ENCODE results near the gene KCNK17.

Gene KCNK17

DNA sequence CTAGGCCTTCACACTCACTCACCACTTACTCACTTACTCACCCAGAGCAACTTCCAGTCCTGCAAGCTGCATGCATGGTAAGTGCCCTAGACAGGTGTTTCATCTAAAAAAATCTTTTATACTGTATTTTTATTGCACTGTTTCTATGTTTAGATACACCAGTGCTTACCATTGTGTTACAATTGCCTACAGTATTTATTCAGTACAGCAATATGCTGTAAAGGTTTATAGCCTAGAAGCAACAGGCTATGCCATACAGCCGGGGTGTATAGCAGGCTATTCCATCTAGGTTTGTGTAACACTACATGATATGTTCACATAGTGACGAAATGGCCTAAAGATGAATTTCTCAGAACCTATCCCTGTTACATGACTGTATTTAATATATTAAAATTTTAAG, 47.8 kb downstream of the KCNK17 start:
- TF ChIP-seq FOXK2 (IDR thresholded peaks at IDR 0.05) (no peak), FOXA1 (IDR thresholded peaks at IDR 0.05) (no peak), SP1 (IDR thresholded peaks at IDR 0.05) (no peak), CTBP1 (IDR thresholded peaks at IDR 0.05; ENCODE audit: borderline replicate concordance) (no peak), L3MBTL2 (conservative IDR thresholded peaks at IDR 0.05) (no peak), FOXM1 (IDR thresholded peaks at IDR 0.05; ENCODE audit: borderline replicate concordance) (no peak), SUZ12 (IDR thresholded peaks at IDR 0.05) (no peak), LEF1 (IDR thresholded peaks at IDR 0.05; ENCODE audit: borderline replicate concordance) (no peak), BHLHE40 (IDR thresholded peaks at IDR 0.05; ENCODE audit: borderline replicate concordance) (no peak), ELF4 (IDR thresholded peaks at IDR 0.05) (no peak), NFRKB (IDR thresholded peaks at IDR 0.05) (no peak)
- POLR2A ChIA-PET: no interaction called here
- CTCF ChIA-PET: no interaction called here
- DNase-seq (ENCODE audit: extremely low spot score): no peak

DNA sequence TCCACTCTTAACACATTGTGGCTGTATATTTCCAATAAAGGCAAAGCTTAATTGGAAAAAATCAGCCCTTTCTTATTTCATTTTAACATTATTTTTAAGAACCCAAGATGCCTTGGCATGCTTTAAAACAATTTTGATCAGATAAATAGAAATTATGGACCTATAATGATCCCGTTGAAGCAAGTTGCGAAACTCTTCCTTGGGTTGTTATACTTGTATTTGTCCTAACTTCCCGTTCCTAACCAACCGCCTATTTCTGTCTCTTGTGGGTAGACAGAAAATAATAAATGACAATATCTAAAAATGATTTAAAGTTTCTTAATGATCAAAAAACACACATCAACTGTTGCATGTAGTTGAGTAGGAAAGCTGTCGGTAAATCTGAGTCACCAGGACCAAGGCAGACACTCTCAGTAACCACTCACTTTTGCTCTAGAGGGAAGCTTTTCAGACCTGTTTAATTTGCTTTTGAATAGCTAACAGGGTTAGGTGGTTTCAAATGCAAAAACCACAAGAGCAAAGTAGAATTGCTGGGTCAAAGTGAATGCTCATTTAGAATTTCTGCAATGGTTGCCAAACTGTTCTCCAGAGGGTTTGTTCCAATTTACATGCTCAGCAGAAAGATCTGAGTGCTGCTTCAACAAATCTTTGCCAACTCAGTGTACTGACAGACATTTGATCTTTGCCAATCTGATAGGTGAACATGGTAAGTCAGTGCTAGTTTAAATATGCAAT, 50.7 kb downstream of the KCNK17 start:
- no peak for TF ChIP-seq L3MBTL2 (conservative IDR thresholded peaks at IDR 0.05)
- no peak for TF ChIP-seq TARDBP (IDR thresholded peaks at IDR 0.05)
- no peak for TF ChIP-seq FOXM1 (IDR thresholded peaks at IDR 0.05; ENCODE audit: borderline replicate concordance)
- no peak for TF ChIP-seq ELF4 (IDR thresholded peaks at IDR 0.05)
- no peak for TF ChIP-seq SP1 (IDR thresholded peaks at IDR 0.05)
- no peak for TF ChIP-seq ZNF384 (IDR thresholded peaks at IDR 0.05)
- TF ChIP-seq, protein P1, sequence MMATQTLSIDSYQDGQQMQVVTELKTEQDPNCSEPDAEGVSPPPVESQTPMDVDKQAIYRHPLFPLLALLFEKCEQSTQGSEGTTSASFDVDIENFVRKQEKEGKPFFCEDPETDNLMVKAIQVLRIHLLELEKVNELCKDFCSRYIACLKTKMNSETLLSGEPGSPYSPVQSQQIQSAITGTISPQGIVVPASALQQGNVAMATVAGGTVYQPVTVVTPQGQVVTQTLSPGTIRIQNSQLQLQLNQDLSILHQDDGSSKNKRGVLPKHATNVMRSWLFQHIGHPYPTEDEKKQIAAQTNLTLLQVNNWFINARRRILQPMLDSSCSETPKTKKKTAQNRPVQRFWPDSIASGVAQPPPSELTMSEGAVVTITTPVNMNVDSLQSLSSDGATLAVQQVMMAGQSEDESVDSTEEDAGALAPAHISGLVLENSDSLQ (IDR thresholded peaks at IDR 0.05): no peak
- TF ChIP-seq CTBP1 (IDR thresholded peaks at IDR 0.05; ENCODE audit: borderline replicate concordance): no peak
- TF ChIP-seq ARNT (IDR thresholded peaks at IDR 0.05): no peak
- no peak for TF ChIP-seq LEF1 (IDR thresholded peaks at IDR 0.05; ENCODE audit: borderline replicate concordance)
- no peak for TF ChIP-seq BHLHE40 (IDR thresholded peaks at IDR 0.05; ENCODE audit: borderline replicate concordance)
- no peak for TF ChIP-seq FOXK2 (IDR thresholded peaks at IDR 0.05)
- TF ChIP-seq HDGF (IDR thresholded peaks at IDR 0.05; ENCODE audit: borderline replicate concordance): no peak
- no peak for TF ChIP-seq NFRKB (IDR thresholded peaks at IDR 0.05)
- TF ChIP-seq SUZ12 (IDR thresholded peaks at IDR 0.05): no peak
- ChIA-PET POLR2A (no interaction called here), CTCF (interaction anchor here (0.7 kb wide), 1 partner anchor 40 kb away, joined by 4 read pairs; no protein-coding TSS in a partner anchor)
- no peak for DNase-seq (ENCODE audit: extremely low spot score)

DNA sequence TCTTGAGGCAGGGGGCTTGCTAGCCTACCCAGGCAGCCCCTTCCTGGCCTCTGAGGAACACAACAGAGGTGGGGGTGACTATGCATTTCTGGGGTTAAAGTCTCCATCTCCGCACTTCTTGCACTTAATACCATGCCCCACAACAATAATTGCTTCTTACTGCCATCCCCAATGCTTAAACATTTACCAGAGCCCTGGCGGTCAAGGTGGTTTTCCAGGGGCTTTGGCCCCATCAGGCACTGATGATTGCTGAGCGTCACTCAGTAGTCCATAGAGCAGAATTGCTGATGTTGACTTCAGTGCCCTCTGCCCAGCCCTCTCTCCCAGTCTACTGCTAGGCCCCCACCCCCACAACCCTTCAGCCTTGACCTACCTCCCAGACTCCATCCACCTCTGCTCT, 52.5 kb downstream of the KCNK17 start:
- no peak for DNase-seq (ENCODE audit: extremely low spot score)
- TF ChIP-seq FOXK2 (IDR thresholded peaks at IDR 0.05) (no peak), SP1 (IDR thresholded peaks at IDR 0.05) (no peak), ZNF384 (IDR thresholded peaks at IDR 0.05) (no peak), SUZ12 (IDR thresholded peaks at IDR 0.05) (no peak), TARDBP (IDR thresholded peaks at IDR 0.05) (no peak), LEF1 (IDR thresholded peaks at IDR 0.05; ENCODE audit: borderline replicate concordance) (no peak), BHLHE40 (IDR thresholded peaks at IDR 0.05; ENCODE audit: borderline replicate concordance) (no peak)
- ChIA-PET POLR2A (no interaction called here), CTCF (no interaction called here)

DNA sequence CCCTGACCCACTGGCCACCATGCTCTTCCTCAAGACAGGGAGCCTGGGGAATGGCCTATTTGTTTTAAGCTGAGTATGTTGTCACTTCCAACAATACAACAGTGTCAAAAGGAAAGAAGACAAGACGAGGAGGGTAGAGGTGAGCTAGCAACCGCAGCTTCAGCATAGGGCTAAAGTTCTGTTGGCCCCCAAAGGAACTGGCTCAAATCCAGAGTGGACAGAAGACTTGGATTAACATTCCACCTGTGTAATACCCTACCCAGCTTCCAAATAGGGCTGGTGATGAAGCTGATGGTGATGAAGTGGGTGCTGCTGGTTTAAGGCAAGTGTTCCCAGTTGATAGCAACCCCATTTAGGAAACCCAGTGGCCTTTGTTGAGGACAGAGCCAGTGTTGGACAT, 53.3 kb downstream of the KCNK17 start:
- DNase-seq (ENCODE audit: extremely low spot score): no peak

DNA sequence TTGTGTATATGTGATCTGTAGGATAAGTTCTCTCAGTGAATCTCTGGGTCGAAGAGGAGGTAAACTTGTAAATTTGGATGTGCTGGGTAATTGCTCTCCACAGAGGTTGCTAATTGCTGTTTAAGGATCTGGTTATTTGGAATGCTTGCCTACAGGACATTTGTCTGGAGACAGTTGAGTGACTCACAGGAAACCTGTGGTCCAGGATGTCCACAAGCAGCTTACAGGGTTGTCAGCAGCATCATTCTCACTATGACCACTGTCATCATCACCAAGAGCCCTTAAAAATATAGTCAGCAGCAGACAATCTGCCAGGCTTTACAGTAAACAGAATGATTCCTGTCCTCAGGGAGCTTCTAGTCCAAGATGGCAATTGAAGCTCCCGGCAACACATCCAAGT, 53.8 kb downstream of the KCNK17 start:
- ChIA-PET CTCF (no interaction called here), POLR2A (no interaction called here)
- TF ChIP-seq HDGF (IDR thresholded peaks at IDR 0.05; ENCODE audit: borderline replicate concordance) (no peak), SUZ12 (IDR thresholded peaks at IDR 0.05) (no peak), ZNF384 (IDR thresholded peaks at IDR 0.05) (no peak), L3MBTL2 (conservative IDR thresholded peaks at IDR 0.05) (no peak), NFRKB (IDR thresholded peaks at IDR 0.05) (no peak), FOXA1 (IDR thresholded peaks at IDR 0.05) (no peak), BHLHE40 (IDR thresholded peaks at IDR 0.05; ENCODE audit: borderline replicate concordance) (no peak), TARDBP (IDR thresholded peaks at IDR 0.05) (no peak), ELF4 (IDR thresholded peaks at IDR 0.05) (no peak), SP1 (IDR thresholded peaks at IDR 0.05) (no peak), LEF1 (IDR thresholded peaks at IDR 0.05; ENCODE audit: borderline replicate concordance) (no peak), ARNT (IDR thresholded peaks at IDR 0.05) (no peak), CTBP1 (IDR thresholded peaks at IDR 0.05; ENCODE audit: borderline replicate concordance) (no peak)
- TF ChIP-seq, protein P1 (IDR thresholded peaks at IDR 0.05): no peak
- DNase-seq (ENCODE audit: extremely low spot score): no peak

More for the DNA sequence above, 53.3 kb downstream of the KCNK17 start:
- CTCF ChIA-PET: no interaction called here
- TF ChIP-seq SUZ12 (IDR thresholded peaks at IDR 0.05) (no peak), LEF1 (IDR thresholded peaks at IDR 0.05; ENCODE audit: borderline replicate concordance) (no peak), FOXK2 (IDR thresholded peaks at IDR 0.05) (no peak), HDGF (IDR thresholded peaks at IDR 0.05; ENCODE audit: borderline replicate concordance) (no peak), FOXM1 (IDR thresholded peaks at IDR 0.05; ENCODE audit: borderline replicate concordance) (no peak), L3MBTL2 (conservative IDR thresholded peaks at IDR 0.05) (no peak), ELF4 (IDR thresholded peaks at IDR 0.05) (no peak), FOXA1 (IDR thresholded peaks at IDR 0.05) (no peak), CTBP1 (IDR thresholded peaks at IDR 0.05; ENCODE audit: borderline replicate concordance) (no peak), SP1 (IDR thresholded peaks at IDR 0.05) (no peak), NFRKB (IDR thresholded peaks at IDR 0.05) (no peak), TARDBP (IDR thresholded peaks at IDR 0.05) (no peak), ZNF384 (IDR thresholded peaks at IDR 0.05) (no peak), BHLHE40 (IDR thresholded peaks at IDR 0.05; ENCODE audit: borderline replicate concordance) (no peak), ARNT (IDR thresholded peaks at IDR 0.05) (no peak)
- TF ChIP-seq, protein P1 (IDR thresholded peaks at IDR 0.05): no peak
- POLR2A ChIA-PET: no interaction called here
